CD4-positive, alpha-beta T cell (primary cell): ENCODE measurements around the gene PTRH1. TPM values are rescaled to one million over a fixed set of nuclear protein-coding genes. Genes with fewer than 3 reads are reported as not detected.

Experiments used
- ATAC-seq: fragments of 200-7000 bp; cut with Tn5 transposase; one replicate; pipeline ENCODE4 v1.10.0; 2022; ENCODE audit warnings: mild to moderate bottlenecking; ENCODE audit not compliant: poor library complexity
- CTCF ChIA-PET: fragments of 350-600 bp; sonication (Branson Sonifier 250); formaldehyde crosslinking; loops from one replicate; lab custom pipeline; 2021; ENCODE audit warnings: antibody characterized with exemption, inconsistent platforms; lab: Charles Lee
- POLR2A ChIA-PET: fragments of 350-600 bp; sonication (Branson Sonifier 250); formaldehyde crosslinking; loops from one replicate; lab custom pipeline; 2021; ENCODE audit warnings: antibody characterized with exemption, inconsistent platforms; lab: Charles Lee
- DNase-seq, 14 experiments: peaks; one replicate each; pipeline ENCODE4 v3.0.0-alpha.2; 2013 to 2020; ENCODE audit warnings: mixed read lengths in 2 of 14
- H3K27ac ChIP-seq, 2 donors: one replicate each; pipeline versions ENCODE4 v1.5.1 to v1.7.0; 2013; ENCODE audit warnings: low read length in 2 of 2, low read depth in 1 of 2, mild to moderate bottlenecking in 1 of 2
- H3K27me3 ChIP-seq, 2 experiments: 1 replicate in 1 of 2; 2 replicates in 1 of 2; pipeline versions ENCODE4 v1.6.1 to v1.7.0; 2013; ENCODE audit warnings: low read length in 2 of 2, control low read depth in 1 of 2, mild to moderate bottlenecking in 1 of 2, moderate library complexity in 1 of 2; ENCODE audit not compliant: insufficient read depth in 2 of 2, control insufficient read depth in 1 of 2
- H3K36me3 ChIP-seq: one replicate; pipeline ENCODE4 v1.6.1; 2013; ENCODE audit warnings: low read length, control low read depth; ENCODE audit not compliant: insufficient read depth
- H3K4me1 ChIP-seq: one replicate; pipeline ENCODE4 v1.6.1; 2013; ENCODE audit warnings: low read length, control low read depth; ENCODE audit not compliant: insufficient read depth
- H3K4me3 ChIP-seq: one replicate; pipeline ENCODE4 v1.5.1; 2013; ENCODE audit warnings: mild to moderate bottlenecking, low read length, moderate library complexity
- H3K9me3 ChIP-seq, 2 experiments: 1 replicate in 1 of 2; 2 replicates in 1 of 2; pipeline versions ENCODE4 v1.6.1 to v1.7.0; 2013; ENCODE audit warnings: low read length in 2 of 2, mild to moderate bottlenecking in 2 of 2, control low read depth in 1 of 2, moderate library complexity in 1 of 2; ENCODE audit not compliant: control insufficient read depth in 1 of 2, insufficient read depth in 1 of 2
- H3K27ac Mint-ChIP-seq: one replicate; pipeline ENCODE4 v1.8.0; 2020; ENCODE audit warnings: mixed read lengths
- H3K27me3 Mint-ChIP-seq: one replicate; pipeline ENCODE4 v1.8.0; 2021; ENCODE audit warnings: mixed read lengths
- H3K36me3 Mint-ChIP-seq: one replicate; pipeline ENCODE4 v1.8.0; 2021; ENCODE audit warnings: low read depth, mixed read lengths
- H3K4me1 Mint-ChIP-seq: one replicate; pipeline ENCODE4 v1.8.0; 2021; ENCODE audit warnings: low read depth, mixed read lengths
- H3K4me3 Mint-ChIP-seq: one replicate; pipeline ENCODE4 v1.8.0; 2020; ENCODE audit warnings: mild to moderate bottlenecking, mixed read lengths
- H3K9me3 Mint-ChIP-seq: one replicate; pipeline ENCODE4 v1.8.0; 2020; ENCODE audit warnings: mixed read lengths
- intact Hi-C, 2 experiments: fragments of 100-400 bp; cut with DNase I in 1 of 2; cut with micrococcal nuclease in 1 of 2; formaldehyde crosslinking; loops; one replicate each; pipeline versions ENCODE4 v1.15.1 to v1.9.0; 2023 to 2025; cut with DNase I, micrococcal nuclease
- total RNA-seq, 174 experiments: library from RNA in 2 of 174; stranded (reverse) in 2 of 174; gene quantifications; one replicate each; pipeline ENCODE4 v1.2.3 and lab custom pipeline; 2021 to 2026
- TF ChIP-seq, protein P1 (sequence below): fragments of 200-600 bp; IDR thresholded peaks from one replicate; pipeline ENCODE4 v1.8.0; 2022; ENCODE audit warnings: antibody characterized with exemption, mild to moderate bottlenecking

Gene PTRH1
- total RNA-seq, 2 experiments from 2014 or later: 4.5 to 5.9 TPM

DNA sequence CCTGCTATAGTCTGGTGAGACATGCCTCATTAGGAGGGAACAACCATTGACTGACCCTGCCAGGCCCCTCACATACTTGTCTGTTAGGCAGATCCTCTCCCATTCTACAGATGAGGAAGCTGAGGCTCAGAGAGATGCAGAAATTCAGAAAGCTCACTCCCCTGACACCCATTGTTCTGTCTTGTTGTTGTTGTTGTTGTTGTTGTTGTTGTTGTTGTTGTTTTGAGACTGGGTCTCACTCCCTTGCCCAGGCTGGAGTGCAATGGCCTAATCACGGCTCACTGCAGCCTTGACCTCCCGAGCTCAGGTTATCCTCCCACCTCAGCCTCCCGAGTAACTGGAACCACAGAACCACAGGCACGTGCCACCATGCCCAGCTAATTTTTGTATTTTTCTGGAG lies 21.8 kb downstream of the PTRH1 start:
- no peak overlapping the region for H3K27ac ChIP-seq
- H3K27ac Mint-ChIP-seq: no peak overlapping the region
- no peaks in the 10 kb centered on the region for H3K36me3 Mint-ChIP-seq

DNA sequence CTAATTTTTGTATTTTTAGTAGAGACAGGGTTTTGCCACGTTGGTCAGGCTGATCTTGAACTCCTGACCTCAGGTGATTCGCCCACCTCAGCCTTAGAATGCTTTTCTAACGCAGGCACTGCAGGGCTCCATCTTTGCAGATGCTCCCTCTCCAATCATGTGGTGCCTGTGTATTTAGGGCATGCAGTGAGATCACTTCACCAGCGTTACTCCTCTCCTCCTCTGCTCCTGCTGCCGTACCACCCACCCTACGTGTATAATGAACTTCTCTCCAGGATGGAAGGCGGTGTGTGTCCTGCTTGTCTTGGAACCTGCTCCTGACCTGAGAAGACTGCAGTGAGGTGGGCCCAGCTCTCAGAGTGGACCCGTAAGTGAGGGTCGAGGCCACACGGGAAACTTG lies 22.3 kb downstream of the PTRH1 start:
- intact Hi-C loops: no loop called here
- H3K27me3 ChIP-seq: no peaks in the 10 kb centered on the region
- ChIA-PET POLR2A (no interaction called here), CTCF (no interaction called here)
- Mint-ChIP-seq H3K36me3 (no peaks in the 10 kb centered on the region), H3K4me3 (no peak overlapping the region), H3K9me3 (no peaks in the 10 kb centered on the region), H3K27ac (no peak overlapping the region), H3K27me3 (no peaks in the 10 kb centered on the region), H3K4me1 (peaks cover 2% of the 10 kb centered on the region)
- no peaks in the 10 kb centered on the region for H3K36me3 ChIP-seq
- no peaks in the 10 kb centered on the region for H3K4me1 ChIP-seq
- DNase-seq: no peak
- ATAC-seq: no peak
- H3K9me3 ChIP-seq: no peaks in the 10 kb centered on the region
- H3K27ac ChIP-seq: no peak overlapping the region
- TF ChIP-seq, protein P1, sequence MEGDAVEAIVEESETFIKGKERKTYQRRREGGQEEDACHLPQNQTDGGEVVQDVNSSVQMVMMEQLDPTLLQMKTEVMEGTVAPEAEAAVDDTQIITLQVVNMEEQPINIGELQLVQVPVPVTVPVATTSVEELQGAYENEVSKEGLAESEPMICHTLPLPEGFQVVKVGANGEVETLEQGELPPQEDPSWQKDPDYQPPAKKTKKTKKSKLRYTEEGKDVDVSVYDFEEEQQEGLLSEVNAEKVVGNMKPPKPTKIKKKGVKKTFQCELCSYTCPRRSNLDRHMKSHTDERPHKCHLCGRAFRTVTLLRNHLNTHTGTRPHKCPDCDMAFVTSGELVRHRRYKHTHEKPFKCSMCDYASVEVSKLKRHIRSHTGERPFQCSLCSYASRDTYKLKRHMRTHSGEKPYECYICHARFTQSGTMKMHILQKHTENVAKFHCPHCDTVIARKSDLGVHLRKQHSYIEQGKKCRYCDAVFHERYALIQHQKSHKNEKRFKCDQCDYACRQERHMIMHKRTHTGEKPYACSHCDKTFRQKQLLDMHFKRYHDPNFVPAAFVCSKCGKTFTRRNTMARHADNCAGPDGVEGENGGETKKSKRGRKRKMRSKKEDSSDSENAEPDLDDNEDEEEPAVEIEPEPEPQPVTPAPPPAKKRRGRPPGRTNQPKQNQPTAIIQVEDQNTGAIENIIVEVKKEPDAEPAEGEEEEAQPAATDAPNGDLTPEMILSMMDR: no peak
- no peak overlapping the region for H3K4me3 ChIP-seq

More for the DNA sequence above, 21.8 kb downstream of the PTRH1 start:
- POLR2A ChIA-PET: no interaction called here
- Histone ChIP-seq H3K27me3 (no peaks in the 10 kb centered on the region), H3K9me3 (no peaks in the 10 kb centered on the region), H3K4me1 (peaks cover 1% of the 10 kb centered on the region), H3K36me3 (no peaks in the 10 kb centered on the region), H3K4me3 (no peak overlapping the region)
- CTCF ChIA-PET: no interaction called here
- no peak for ATAC-seq
- intact Hi-C loops: no loop called here
- TF ChIP-seq, protein P1: no peak
- DNase-seq: no peak
- Mint-ChIP-seq H3K9me3 (no peaks in the 10 kb centered on the region), H3K27me3 (no peaks in the 10 kb centered on the region), H3K4me3 (no peak overlapping the region), H3K4me1 (peaks cover 5% of the 10 kb centered on the region)

DNA sequence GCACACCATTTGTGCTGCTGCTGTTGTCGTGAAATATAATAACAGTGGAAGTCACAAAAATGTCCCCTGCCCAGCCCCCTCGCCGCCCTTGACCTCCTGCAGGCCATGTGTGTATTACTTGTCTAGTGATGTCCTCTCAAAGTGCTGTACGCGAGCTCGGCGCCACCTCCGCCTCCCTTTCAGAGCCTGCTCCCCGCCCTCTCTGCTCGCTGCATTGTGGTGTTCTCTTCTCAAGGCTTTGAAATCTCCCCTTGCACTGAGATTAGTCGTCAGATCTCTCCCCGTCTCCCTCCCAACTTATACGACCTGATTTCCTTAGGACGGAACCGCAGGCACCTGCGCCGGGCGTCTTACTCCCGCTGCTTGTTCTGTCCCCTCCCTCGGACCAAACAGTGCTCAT lies 23.4 kb downstream of the PTRH1 start:
- no peak overlapping the region for H3K4me3 ChIP-seq
- ATAC-seq (no peak), DNase-seq (no peak)
- intact Hi-C loops: no loop called here
- H3K27ac ChIP-seq: no peak overlapping the region
- Mint-ChIP-seq H3K9me3 (no peaks in the 10 kb centered on the region), H3K27me3 (no peaks in the 10 kb centered on the region), H3K36me3 (no peaks in the 10 kb centered on the region), H3K4me1 (no peaks in the 10 kb centered on the region), H3K27ac (no peak overlapping the region), H3K4me3 (no peak overlapping the region)
- ChIA-PET CTCF (interaction anchor here (1.5 kb wide), 1 partner anchor 43 kb away, joined by 4 read pairs; the partner anchor contains the start of gene TOR2A), POLR2A (no interaction called here)
- H3K4me1 ChIP-seq: no peaks in the 10 kb centered on the region
- TF ChIP-seq, protein P1: no peak
- no peaks in the 10 kb centered on the region for H3K36me3 ChIP-seq
- no peaks in the 10 kb centered on the region for H3K27me3 ChIP-seq
- H3K9me3 ChIP-seq: no peaks in the 10 kb centered on the region
